ENCODE results near the gene SLC13A1.

GRCh38 chr7:123135960-123136359 lies 63.8 kb downstream of the SLC13A1 start:
- TF ChIP-seq CTCF (IDR thresholded peaks at IDR 0.05) (no peak), POLR2A (IDR thresholded peaks at IDR 0.05) (no peak)
